Activated T-cell treated with anti-CD3 and anti-CD28 coated beads for 48 hours (primary cell): ENCODE measurements around the gene PGM2.
A peak's percentile ranks its signal among the peaks of the same experiment; 100 is the strongest.
"Not testable (repeated sequence)": the region's sequence is repeated elsewhere in the genome, so short reads cannot be mapped to it uniquely, and the experiment has no call there.

Source experiments
- DNase-seq: peaks from one replicate; pipeline ENCODE4 v3.0.0-alpha.2; 2020; ENCODE audit warnings: low read depth

PGM2 gene

GRCh38 chr4:37826295-37827029 lies at the start of gene PGM2:
TSS of gene PGM2 (plus strand) at chr4:37826686. CDS start at chr4:37826733, 47 bp downstream.
- DNase-seq: peak; percentile 87

GRCh38 chr4:37779896-37780295 lies 46.6 kb upstream of the PGM2 start:
- no peak for DNase-seq

DNA sequence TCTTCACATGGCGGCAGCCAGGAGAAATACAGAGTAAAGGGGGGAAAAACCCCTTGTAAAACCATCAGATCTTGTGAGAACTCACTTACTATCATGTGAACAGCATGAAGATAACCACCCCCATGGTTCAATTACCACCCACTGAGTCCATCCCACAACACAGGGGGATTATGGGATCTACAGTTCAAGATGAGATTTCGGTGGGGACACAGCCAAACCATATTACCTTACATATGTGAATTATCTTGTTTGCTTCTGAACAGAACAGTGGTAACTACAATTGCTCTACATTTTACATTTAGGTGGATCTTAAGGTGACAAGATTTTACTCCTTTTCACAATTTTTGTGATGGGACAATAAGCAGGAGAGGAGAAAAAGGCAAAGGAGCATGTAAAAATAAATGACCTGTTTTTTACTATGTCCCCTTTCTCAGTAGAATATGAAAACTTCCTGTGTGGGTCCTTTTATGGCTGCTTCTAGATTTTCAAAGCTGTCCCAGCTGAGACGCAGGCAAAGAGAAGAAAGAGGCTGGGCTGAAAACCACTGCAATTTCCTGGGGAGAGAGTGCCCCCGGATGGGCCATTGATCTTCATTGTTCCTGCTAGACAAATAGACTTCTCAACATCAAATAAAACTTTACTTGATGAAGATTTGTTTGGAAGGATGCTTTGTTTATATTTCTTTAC lies 45.9 kb upstream of the PGM2 start:
- DNase-seq: no peak

DNA sequence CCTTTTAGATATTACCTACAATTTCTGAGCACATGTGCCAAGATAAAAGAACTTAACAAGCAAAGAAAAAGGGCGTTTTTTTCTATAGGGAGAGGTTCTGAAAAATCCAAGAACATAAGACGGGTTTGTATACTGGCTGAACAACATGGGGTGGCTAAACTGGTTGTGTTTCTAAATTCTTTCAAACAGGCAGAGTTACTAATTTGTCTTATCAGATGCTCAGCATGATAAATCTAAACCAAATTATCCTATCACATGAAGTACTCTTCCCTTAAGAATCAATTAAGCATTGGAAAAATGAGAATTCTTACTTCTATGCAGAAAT lies 45.4 kb upstream of the PGM2 start:
- no peak for DNase-seq

- not testable (repeated sequence) for DNase-seq
Measured at GRCh38 chr4:37786267-37786666, 40.2 kb upstream of the PGM2 start.

GRCh38 chr4:37787883-37788460 lies 38.5 kb upstream of the PGM2 start:
- DNase-seq: not testable (repeated sequence)

- no peak for DNase-seq
Measured at GRCh38 chr4:37788819-37789218, 37.7 kb upstream of the PGM2 start.

DNA sequence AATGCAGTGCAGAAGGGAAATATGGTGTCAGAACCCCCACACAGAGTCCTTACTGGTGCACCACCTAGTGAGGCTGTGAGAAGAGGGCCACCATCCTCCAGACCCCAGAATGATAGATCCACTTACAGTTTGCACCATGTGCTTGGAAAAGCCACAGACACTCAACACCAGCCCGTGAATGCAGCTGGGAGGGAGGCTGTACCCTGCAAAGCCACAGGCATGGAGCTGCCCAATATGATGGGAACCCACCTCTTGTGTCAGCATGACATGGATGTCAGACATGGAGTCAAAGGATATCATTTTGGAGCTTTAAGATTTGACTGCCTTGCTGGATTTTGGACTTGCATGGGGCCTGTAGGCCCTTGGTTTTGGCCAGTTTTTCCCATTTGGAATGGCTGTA lies 34.2 kb upstream of the PGM2 start:
- no peak for DNase-seq

- no peak for DNase-seq
Measured at GRCh38 chr4:37793562-37793961, 32.9 kb upstream of the PGM2 start.

- no peak for DNase-seq
Measured at GRCh38 chr4:37794056-37794455, 32.4 kb upstream of the PGM2 start.

GRCh38 chr4:37795581-37796195 lies 30.8 kb upstream of the PGM2 start:
- no peak for DNase-seq

- no peak for DNase-seq
Measured at GRCh38 chr4:37797374-37797773, 29.1 kb upstream of the PGM2 start.

GRCh38 chr4:37797923-37798322 lies 28.6 kb upstream of the PGM2 start:
- no peak for DNase-seq

DNA sequence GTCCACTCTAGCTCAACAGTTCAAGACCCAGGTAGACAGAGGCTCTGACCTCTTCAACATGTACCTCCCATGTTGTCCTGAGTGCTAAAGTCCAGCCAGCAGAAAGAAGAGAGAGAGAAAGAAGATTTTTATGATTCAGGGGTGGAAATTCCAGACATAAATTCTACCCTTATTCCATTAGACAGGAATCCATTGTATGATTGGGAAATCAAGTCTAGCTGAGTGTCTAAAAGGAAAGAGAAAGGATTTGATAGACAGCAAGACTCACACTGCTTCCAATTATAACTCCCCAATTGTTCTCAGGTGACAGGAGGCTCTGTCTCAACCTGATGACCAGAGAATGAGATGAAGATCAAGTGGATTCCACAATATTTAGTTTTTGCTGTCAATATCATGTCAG lies 27.9 kb upstream of the PGM2 start:
- no peak for DNase-seq

DNA sequence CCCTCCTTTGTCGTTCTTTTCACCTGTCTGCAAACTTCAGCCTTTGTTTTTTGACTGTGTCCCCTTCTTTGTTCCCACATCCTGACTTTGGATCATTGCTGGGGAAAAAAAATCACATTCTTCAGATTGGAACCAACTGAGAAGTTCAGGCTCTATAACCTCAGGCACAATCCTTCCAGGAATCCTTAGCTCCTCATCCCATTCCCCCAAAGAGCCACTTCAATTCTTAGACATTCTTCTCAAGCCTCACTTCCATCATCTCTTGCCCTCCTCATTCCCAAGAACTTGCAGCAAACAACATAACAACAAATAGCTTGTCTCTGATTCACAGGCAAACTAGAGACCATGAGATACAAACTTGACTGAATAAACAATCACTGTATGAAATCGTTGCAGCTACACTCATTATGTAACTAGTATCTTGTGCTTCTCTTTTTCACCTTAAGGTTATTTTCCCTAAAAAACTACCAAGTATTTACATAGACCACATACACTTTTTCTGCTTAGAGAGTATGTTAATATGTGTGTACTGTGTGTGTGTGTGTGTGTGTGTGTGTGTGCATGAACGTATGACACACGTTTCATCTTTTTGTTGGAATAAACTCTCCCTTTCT lies 26.4 kb upstream of the PGM2 start:
- no peak for DNase-seq

GRCh38 chr4:37802068-37802666 lies 24.3 kb upstream of the PGM2 start:
- no peak for DNase-seq

DNA sequence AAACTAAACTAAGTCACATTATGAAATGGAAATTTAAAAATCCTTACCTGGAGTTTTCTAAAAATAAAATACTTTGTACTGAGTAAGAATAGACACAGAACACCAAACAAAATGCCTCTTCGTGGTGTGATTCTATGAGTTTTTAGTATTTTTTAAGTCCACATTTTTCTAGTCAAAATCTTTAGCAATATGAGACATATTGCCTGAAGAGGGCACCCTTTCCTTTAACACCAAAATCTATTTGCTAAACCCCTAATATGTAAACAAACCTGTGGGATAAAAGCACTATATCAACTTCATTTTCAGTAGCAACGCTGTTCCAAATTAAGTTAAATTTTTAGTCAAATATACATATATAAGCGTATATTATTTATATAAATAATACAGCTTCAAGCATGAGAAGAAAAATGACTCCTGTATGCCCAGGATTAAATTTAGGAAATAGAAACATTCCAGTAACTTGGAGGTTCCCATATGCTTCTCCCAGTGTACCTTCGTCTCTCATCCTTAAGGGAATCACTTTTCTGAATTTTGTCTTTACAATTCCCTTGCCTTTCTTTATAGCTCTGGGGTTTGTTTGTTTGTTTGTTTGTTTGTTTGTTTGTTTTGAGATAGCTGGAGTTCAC lies 23.0 kb upstream of the PGM2 start:
- DNase-seq: no peak

- no peak for DNase-seq
Measured at GRCh38 chr4:37805091-37805490, 21.4 kb upstream of the PGM2 start.

GRCh38 chr4:37812713-37813112 lies 13.8 kb upstream of the PGM2 start:
- no peak for DNase-seq

- DNase-seq: no peak
Measured at GRCh38 chr4:37815591-37815990, 10.9 kb upstream of the PGM2 start.

GRCh38 chr4:37816006-37816405 lies 10.5 kb upstream of the PGM2 start:
- DNase-seq: no peak

DNA sequence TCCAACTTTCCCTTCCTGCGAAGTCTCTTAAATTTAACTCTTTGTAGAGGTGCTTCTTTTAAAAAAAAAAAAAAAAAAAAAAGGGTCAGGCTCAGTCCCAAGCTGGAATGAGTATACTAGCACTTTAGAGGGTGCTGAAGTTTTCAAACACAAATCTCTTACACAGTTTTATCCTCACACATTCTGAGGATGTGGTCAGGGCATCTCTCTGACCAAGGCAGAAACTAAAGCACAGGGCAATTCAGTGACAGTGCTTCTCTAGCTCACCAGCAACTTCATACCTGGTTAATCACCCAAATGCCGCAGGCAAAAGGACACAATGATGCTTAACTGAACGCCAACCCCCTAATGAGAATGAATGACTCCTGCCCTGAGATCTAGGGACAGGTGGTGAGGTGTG lies 9.8 kb upstream of the PGM2 start:
- DNase-seq: no peak
